ENCODE data around the gene ERICH2. TPM values are rescaled to one million over a fixed set of nuclear protein-coding genes. Genes with fewer than 3 reads are reported as not detected.

ERICH2 gene
- polyA plus RNA-seq, 1 of the 3 experiments (the other 2 are of a cell fraction), result not detected

DNA sequence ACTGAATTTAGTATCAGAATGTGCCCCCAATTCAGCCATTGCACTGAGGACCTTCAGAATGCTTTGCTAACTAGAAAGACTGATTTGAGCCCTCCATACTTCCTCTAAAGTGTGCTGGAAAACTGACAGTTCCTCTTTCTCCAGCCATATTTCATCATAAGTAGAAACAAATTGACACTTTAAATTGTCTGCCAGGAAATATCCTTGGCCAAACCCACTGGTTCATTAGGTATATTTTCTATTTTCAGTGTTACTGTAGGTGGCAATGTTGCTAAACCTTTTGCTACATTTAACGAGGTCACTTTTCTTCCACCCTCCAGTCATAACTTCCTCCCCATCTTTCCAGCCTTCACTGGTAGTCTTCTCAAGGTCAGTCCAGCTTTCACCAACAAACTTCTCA is 33.5 kb upstream of the ERICH2 start:
- Histone ChIP-seq H3K4me3 (ENCODE audit: low read depth in 2 of 2, low read length in 1 of 2) (no peak overlapping the region), H3K36me3 (replicated peaks in 1 of 2; ENCODE audit: control insufficient read depth in 1 of 2, insufficient read depth in 2 of 2, low read length in 1 of 2) (no peaks in the 10 kb centered on the region), H3K9me2 (no peaks in the 10 kb centered on the region), H3K4me2 (no peak overlapping the region), H3K9me3 (no peaks in the 10 kb centered on the region), H3F3A (replicated peaks; ENCODE audit: insufficient read depth) (peaks cover 3% of the 10 kb centered on the region), H3K4me1 (ENCODE audit: control insufficient read depth in 1 of 2, insufficient read depth in 2 of 2, low read depth in 1 of 2, low read length in 1 of 2) (no peaks in the 10 kb centered on the region), H4K20me1 (ENCODE audit: insufficient read depth) (no peaks in the 10 kb centered on the region), H3K27ac (ENCODE audit: low read depth in 2 of 2, low read length in 1 of 2) (no peak overlapping the region), H3K9ac (no peak overlapping the region), H3K27me3 (ENCODE audit: insufficient read depth) (no peaks in the 10 kb centered on the region; the same call in 1 of the 2 replicates), H2AFZ (ENCODE audit: low read depth) (no peak overlapping the region), H3K79me2 (ENCODE audit: insufficient read depth) (no peaks in the 10 kb centered on the region)
- ChIA-PET CTCF (no interaction called here), POLR2A (no interaction called here)
- DNase-seq, result no peak
- no peak for TF ChIP-seq NRF1 (IDR thresholded peaks at IDR 0.05; ENCODE audit: low read depth, low read length)
- WGBS (ENCODE audit: low lambda C conversion rate), result 3% methylated on average over 1 of the region's 1 CpG

DNA sequence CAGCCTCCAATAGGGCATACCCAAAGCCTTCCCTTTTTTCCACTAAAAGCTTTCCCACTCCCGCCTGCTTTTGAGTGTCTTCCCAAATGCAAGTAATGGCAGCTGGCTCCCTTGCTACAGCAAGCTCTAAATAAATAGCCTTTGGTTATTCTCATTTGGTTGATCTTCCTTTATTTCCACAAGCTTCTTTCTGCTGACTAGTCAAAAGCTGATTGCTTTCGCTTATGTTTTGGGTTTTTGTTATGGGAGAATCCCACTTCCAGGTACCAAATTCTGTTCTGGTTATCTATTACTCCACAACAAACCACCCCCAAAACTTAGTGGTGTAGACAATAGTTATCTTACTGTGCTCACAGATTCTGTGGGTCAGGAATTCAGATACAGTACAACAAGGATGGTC is 32.8 kb upstream of the ERICH2 start:
- Histone ChIP-seq H3K9me2 (no peaks in the 10 kb centered on the region), H3F3A (replicated peaks; ENCODE audit: insufficient read depth) (peaks cover 3% of the 10 kb centered on the region), H3K79me2 (ENCODE audit: insufficient read depth) (no peaks in the 10 kb centered on the region), H3K4me3 (ENCODE audit: low read depth in 2 of 2, low read length in 1 of 2) (no peak overlapping the region), H3K9ac (no peak overlapping the region), H4K20me1 (ENCODE audit: insufficient read depth) (no peaks in the 10 kb centered on the region), H3K4me1 (ENCODE audit: control insufficient read depth in 1 of 2, insufficient read depth in 2 of 2, low read depth in 1 of 2, low read length in 1 of 2) (no peaks in the 10 kb centered on the region), H3K27ac (ENCODE audit: low read depth in 2 of 2, low read length in 1 of 2) (no peak overlapping the region), H3K36me3 (replicated peaks in 1 of 2; ENCODE audit: control insufficient read depth in 1 of 2, insufficient read depth in 2 of 2, low read length in 1 of 2) (no peaks in the 10 kb centered on the region), H3K9me3 (no peaks in the 10 kb centered on the region), H3K4me2 (no peak overlapping the region), H2AFZ (ENCODE audit: low read depth) (no peak overlapping the region), H3K27me3 (ENCODE audit: insufficient read depth) (no peaks in the 10 kb centered on the region; the same call in 1 of the 2 replicates)
- no peak for DNase-seq
- ChIA-PET POLR2A (no interaction called here), CTCF (interaction anchor here (1.4 kb wide), 1 partner anchor 79 kb away, joined by 3 read pairs; no protein-coding TSS in a partner anchor)
- 11% methylated on average over 2 of the region's 2 CpGs for WGBS (ENCODE audit: low lambda C conversion rate)
- TF ChIP-seq, protein P1, sequence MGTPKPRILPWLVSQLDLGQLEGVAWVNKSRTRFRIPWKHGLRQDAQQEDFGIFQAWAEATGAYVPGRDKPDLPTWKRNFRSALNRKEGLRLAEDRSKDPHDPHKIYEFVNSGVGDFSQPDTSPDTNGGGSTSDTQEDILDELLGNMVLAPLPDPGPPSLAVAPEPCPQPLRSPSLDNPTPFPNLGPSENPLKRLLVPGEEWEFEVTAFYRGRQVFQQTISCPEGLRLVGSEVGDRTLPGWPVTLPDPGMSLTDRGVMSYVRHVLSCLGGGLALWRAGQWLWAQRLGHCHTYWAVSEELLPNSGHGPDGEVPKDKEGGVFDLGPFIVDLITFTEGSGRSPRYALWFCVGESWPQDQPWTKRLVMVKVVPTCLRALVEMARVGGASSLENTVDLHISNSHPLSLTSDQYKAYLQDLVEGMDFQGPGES (IDR thresholded peaks at IDR 0.05; ENCODE audit: low read depth, low read length), result no peak
- TF ChIP-seq TEAD4 (IDR thresholded peaks at IDR 0.05; ENCODE audit: borderline replicate concordance, insufficient read depth), result no peak
- TF ChIP-seq GABPA (IDR thresholded peaks at IDR 0.05; ENCODE audit: low read depth), result no peak
- no peak for TF ChIP-seq YY1 (IDR thresholded peaks at IDR 0.05; ENCODE audit: low read depth)
- TF ChIP-seq SIN3A (IDR thresholded peaks at IDR 0.05; ENCODE audit: borderline replicate concordance, low read depth, low read length), result no peak
- no peak for TF ChIP-seq NRF1 (IDR thresholded peaks at IDR 0.05; ENCODE audit: low read depth, low read length)
- no peak for TF ChIP-seq FOSL2 (IDR thresholded peaks at IDR 0.05; ENCODE audit: borderline replicate concordance, low read depth)
- TF ChIP-seq MXI1 (IDR thresholded peaks at IDR 0.05; ENCODE audit: low read depth, low read length), result no peak
- TF ChIP-seq, protein P2, sequence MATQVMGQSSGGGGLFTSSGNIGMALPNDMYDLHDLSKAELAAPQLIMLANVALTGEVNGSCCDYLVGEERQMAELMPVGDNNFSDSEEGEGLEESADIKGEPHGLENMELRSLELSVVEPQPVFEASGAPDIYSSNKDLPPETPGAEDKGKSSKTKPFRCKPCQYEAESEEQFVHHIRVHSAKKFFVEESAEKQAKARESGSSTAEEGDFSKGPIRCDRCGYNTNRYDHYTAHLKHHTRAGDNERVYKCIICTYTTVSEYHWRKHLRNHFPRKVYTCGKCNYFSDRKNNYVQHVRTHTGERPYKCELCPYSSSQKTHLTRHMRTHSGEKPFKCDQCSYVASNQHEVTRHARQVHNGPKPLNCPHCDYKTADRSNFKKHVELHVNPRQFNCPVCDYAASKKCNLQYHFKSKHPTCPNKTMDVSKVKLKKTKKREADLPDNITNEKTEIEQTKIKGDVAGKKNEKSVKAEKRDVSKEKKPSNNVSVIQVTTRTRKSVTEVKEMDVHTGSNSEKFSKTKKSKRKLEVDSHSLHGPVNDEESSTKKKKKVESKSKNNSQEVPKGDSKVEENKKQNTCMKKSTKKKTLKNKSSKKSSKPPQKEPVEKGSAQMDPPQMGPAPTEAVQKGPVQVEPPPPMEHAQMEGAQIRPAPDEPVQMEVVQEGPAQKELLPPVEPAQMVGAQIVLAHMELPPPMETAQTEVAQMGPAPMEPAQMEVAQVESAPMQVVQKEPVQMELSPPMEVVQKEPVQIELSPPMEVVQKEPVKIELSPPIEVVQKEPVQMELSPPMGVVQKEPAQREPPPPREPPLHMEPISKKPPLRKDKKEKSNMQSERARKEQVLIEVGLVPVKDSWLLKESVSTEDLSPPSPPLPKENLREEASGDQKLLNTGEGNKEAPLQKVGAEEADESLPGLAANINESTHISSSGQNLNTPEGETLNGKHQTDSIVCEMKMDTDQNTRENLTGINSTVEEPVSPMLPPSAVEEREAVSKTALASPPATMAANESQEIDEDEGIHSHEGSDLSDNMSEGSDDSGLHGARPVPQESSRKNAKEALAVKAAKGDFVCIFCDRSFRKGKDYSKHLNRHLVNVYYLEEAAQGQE (IDR thresholded peaks at IDR 0.05; ENCODE audit: low read depth, low read length), result no peak
- no peak for TF ChIP-seq NFIC (IDR thresholded peaks at IDR 0.05; ENCODE audit: borderline replicate concordance)
- TF ChIP-seq TAF1 (IDR thresholded peaks at IDR 0.05; ENCODE audit: borderline replicate concordance, low read depth, low read length), result no peak
- TF ChIP-seq, protein P3, sequence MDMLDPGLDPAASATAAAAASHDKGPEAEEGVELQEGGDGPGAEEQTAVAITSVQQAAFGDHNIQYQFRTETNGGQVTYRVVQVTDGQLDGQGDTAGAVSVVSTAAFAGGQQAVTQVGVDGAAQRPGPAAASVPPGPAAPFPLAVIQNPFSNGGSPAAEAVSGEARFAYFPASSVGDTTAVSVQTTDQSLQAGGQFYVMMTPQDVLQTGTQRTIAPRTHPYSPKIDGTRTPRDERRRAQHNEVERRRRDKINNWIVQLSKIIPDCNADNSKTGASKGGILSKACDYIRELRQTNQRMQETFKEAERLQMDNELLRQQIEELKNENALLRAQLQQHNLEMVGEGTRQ (IDR thresholded peaks at IDR 0.05; ENCODE audit: borderline replicate concordance, low read depth, low read length), result no peak
- no peak for TF ChIP-seq EZH2phosphoT487 (IDR thresholded peaks at IDR 0.05; ENCODE audit: borderline replicate concordance, low read depth)
- TF ChIP-seq, protein P4, sequence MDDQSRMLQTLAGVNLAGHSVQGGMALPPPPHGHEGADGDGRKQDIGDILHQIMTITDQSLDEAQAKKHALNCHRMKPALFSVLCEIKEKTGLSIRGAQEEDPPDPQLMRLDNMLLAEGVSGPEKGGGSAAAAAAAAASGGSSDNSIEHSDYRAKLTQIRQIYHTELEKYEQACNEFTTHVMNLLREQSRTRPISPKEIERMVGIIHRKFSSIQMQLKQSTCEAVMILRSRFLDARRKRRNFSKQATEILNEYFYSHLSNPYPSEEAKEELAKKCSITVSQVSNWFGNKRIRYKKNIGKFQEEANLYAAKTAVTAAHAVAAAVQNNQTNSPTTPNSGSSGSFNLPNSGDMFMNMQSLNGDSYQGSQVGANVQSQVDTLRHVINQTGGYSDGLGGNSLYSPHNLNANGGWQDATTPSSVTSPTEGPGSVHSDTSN (IDR thresholded peaks at IDR 0.05), result no peak
- no peak for TF ChIP-seq RAD21 (IDR thresholded peaks at IDR 0.05; ENCODE audit: low read length)
- TF ChIP-seq, protein P5, sequence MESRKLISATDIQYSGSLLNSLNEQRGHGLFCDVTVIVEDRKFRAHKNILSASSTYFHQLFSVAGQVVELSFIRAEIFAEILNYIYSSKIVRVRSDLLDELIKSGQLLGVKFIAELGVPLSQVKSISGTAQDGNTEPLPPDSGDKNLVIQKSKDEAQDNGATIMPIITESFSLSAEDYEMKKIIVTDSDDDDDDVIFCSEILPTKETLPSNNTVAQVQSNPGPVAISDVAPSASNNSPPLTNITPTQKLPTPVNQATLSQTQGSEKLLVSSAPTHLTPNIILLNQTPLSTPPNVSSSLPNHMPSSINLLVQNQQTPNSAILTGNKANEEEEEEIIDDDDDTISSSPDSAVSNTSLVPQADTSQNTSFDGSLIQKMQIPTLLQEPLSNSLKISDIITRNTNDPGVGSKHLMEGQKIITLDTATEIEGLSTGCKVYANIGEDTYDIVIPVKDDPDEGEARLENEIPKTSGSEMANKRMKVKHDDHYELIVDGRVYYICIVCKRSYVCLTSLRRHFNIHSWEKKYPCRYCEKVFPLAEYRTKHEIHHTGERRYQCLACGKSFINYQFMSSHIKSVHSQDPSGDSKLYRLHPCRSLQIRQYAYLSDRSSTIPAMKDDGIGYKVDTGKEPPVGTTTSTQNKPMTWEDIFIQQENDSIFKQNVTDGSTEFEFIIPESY (IDR thresholded peaks at IDR 0.05; ENCODE audit: borderline replicate concordance, low read depth), result no peak
- no peak for TF ChIP-seq CHD2 (IDR thresholded peaks at IDR 0.05; ENCODE audit: low read length, partially characterized antibody)
- no peak for TF ChIP-seq MEF2A (IDR thresholded peaks at IDR 0.05; ENCODE audit: borderline replicate concordance, low read depth)
- no peak for TF ChIP-seq RXRA (IDR thresholded peaks at IDR 0.05; ENCODE audit: borderline replicate concordance, low read depth)

Measured in SK-N-SH (cell line).